Measurements from ENCODE around the gene GABRB3. TPM values are rescaled to one million over a fixed set of nuclear protein-coding genes. Genes with fewer than 3 reads are reported as not detected.

GABRB3 gene
- total RNA-seq, 1 experiment from 2014 or later = 3.3 TPM

GRCh38 chr15:26555898-26556297 is 217.0 kb downstream of the GABRB3 start:
- no peak for DNase-seq (ENCODE audit: low read depth)

- DNase-seq (ENCODE audit: low read depth) = no peak
These were observed 221.4 kb downstream of the GABRB3 start for GRCh38 chr15:26551473-26551872.

GRCh38 chr15:26550880-26551279 is 222.0 kb downstream of the GABRB3 start:
- no peak for DNase-seq (ENCODE audit: low read depth)

- DNase-seq (ENCODE audit: low read depth) = no peak
These were observed 235.2 kb downstream of the GABRB3 start for GRCh38 chr15:26537663-26538062.

GRCh38 chr15:26531489-26531888 is 241.4 kb downstream of the GABRB3 start:
- DNase-seq (ENCODE audit: low read depth) = no peak

GRCh38 chr15:26525096-26525495 is 247.8 kb downstream of the GABRB3 start:
- no peak for DNase-seq (ENCODE audit: low read depth)

GRCh38 chr15:26521691-26522198 is 251.1 kb downstream of the GABRB3 start:
- DNase-seq (ENCODE audit: low read depth) = no peak

- no peak for DNase-seq (ENCODE audit: low read depth)
These were observed 251.7 kb downstream of the GABRB3 start for GRCh38 chr15:26521130-26521529.

- no peak for DNase-seq (ENCODE audit: low read depth)
These were observed 254.0 kb downstream of the GABRB3 start for GRCh38 chr15:26518885-26519284.

GRCh38 chr15:26516102-26516980 is 256.5 kb downstream of the GABRB3 start:
- no peak for DNase-seq (ENCODE audit: low read depth)

GRCh38 chr15:26504009-26504408 is 268.9 kb downstream of the GABRB3 start:
- peak; percentile 32 for DNase-seq (ENCODE audit: low read depth)

Other genes with a start within 250 kb of the GABRB3 start
- gene GABRA5, start 94.0 kb upstream of the GABRB3 start, total RNA-seq (2014; rRNA removed; shearing (Covaris generic)) = 0.97 and 5.9 TPM in 2 replicates
- gene GABRG3, start 198.1 kb upstream of the GABRB3 start, total RNA-seq (2014; rRNA removed; shearing (Covaris generic)) = not detected in 2 replicates

All from Daoy (cell line).